HepG2 (cell line): ENCODE measurements around the gene UNG. TPM values are rescaled to one million over a fixed set of nuclear protein-coding genes. Genes with fewer than 3 reads are reported as not detected.

ENCODE experiments used
- HES4 ChIP-seq: sonication (generic); formaldehyde crosslinking; IDR thresholded peaks from 2 replicates; pipeline ENCODE4 v1.9.0; 2021; ENCODE audit warnings: mild to moderate bottlenecking, missing genetic modification reagents, borderline replicate concordance
- MED8 ChIP-seq: sonication (generic); formaldehyde crosslinking; IDR thresholded peaks from 2 replicates; pipeline ENCODE4 v1.8.1; 2023; ENCODE audit warnings: mild to moderate bottlenecking, missing genetic modification reagents; ENCODE audit not compliant: insufficient replicate concordance
- MEIS1 ChIP-seq: sonication (generic); formaldehyde crosslinking; IDR thresholded peaks from 2 replicates; pipeline ENCODE4 v1.9.0; 2021; ENCODE audit warnings: mild to moderate bottlenecking, missing genetic modification reagents, moderate library complexity, borderline replicate concordance
- RBM39 ChIP-seq: fragments of 200-400 bp; formaldehyde crosslinking; IDR thresholded peaks from one replicate; pipeline ENCODE4 v1.6.1; 2018; ENCODE audit warnings: antibody characterized with exemption, mild to moderate bottlenecking, low read depth, low read length; ENCODE audit not compliant: poor library complexity, severe bottlenecking
- SRF ChIP-seq: IDR thresholded peaks from 2 replicates; pipeline ENCODE4 v1.6.1; 2011; ENCODE audit warnings: mild to moderate bottlenecking, low read depth, low read length, moderate library complexity
- TCF12 ChIP-seq, 2 experiments: fragments of 450-650 bp in 1 of 2; sonication (generic) in 1 of 2; formaldehyde crosslinking in 1 of 2; IDR thresholded peaks; 2 replicates each; pipeline versions ENCODE4 v1.6.1 to v1.8.0; 2017 to 2022; ENCODE audit warnings: antibody characterized with exemption in 1 of 2, mild to moderate bottlenecking in 1 of 2, missing genetic modification reagents in 1 of 2, moderate library complexity in 1 of 2
- ZFYVE20 ChIP-seq: sonication (generic); formaldehyde crosslinking; IDR thresholded peaks from 2 replicates; pipeline ENCODE4 v1.8.0; 2023; ENCODE audit warnings: low read depth, mild to moderate bottlenecking, moderate library complexity, missing genetic modification reagents, borderline replicate concordance
- ZNF205 ChIP-seq: IDR thresholded peaks from 2 replicates; pipeline ENCODE4 v1.6.1; 2018; ENCODE audit warnings: missing biosample characterization, missing genetic modification reagents
- ZNF331 ChIP-seq: sonication (generic); formaldehyde crosslinking; IDR thresholded peaks from 2 replicates; pipeline ENCODE4 v1.4.0; 2020; ENCODE audit warnings: missing genetic modification reagents
- ZNF546 ChIP-seq: sonication (generic); formaldehyde crosslinking; conservative IDR thresholded peaks from 2 replicates; pipeline ENCODE4 v1.8.1; 2023; ENCODE audit warnings: mild to moderate bottlenecking, missing genetic modification reagents
- ZNF562 ChIP-seq: sonication (generic); formaldehyde crosslinking; IDR thresholded peaks from 2 replicates; pipeline ENCODE4 v1.8.0; 2022; ENCODE audit warnings: missing genetic modification reagents, borderline replicate concordance
- ZNF589 ChIP-seq: sonication (generic); formaldehyde crosslinking; conservative IDR thresholded peaks from 2 replicates; pipeline ENCODE4 v1.8.0; 2022; ENCODE audit warnings: mild to moderate bottlenecking, moderate library complexity, missing genetic modification reagents
- ZNF678 ChIP-seq: sonication (generic); formaldehyde crosslinking; IDR thresholded peaks from 2 replicates; pipeline ENCODE4 v1.4.0; 2020; ENCODE audit warnings: mild to moderate bottlenecking, missing genetic modification reagents
- ZNF7 ChIP-seq: IDR thresholded peaks from 2 replicates; pipeline ENCODE4 v1.6.1; 2016; ENCODE audit warnings: missing biosample characterization, missing genetic modification reagents
- ZNF775 ChIP-seq: sonication (generic); formaldehyde crosslinking; IDR thresholded peaks from 2 replicates; pipeline ENCODE4 v1.4.0; 2020; ENCODE audit warnings: missing genetic modification reagents, mild to moderate bottlenecking, moderate library complexity, borderline replicate concordance
- ZNF839 ChIP-seq: sonication (generic); formaldehyde crosslinking; IDR thresholded peaks from 2 replicates; pipeline ENCODE4 v1.4.0; 2020; ENCODE audit warnings: missing genetic modification reagents, mild to moderate bottlenecking, borderline replicate concordance
- polyA plus RNA-seq, 8 experiments: library from polyadenylated mRNA; depleted of rRNA in 3 of 8; stranded (reverse) in 7 of 8; unstranded in 1 of 8; fragments of >200 nt; fragmentation: Illumina TruSeq in 4 of 8; extraction: Trizol in 4 of 8; gene quantifications; 2 replicates each; pipeline versions ENCODE4 v1.2.1 to v1.2.3, GENCODE V29; 2011 to 2016; ENCODE audit warnings: low read depth in 4 of 8, missing spikeins in 1 of 8, mixed read lengths in 1 of 8; ENCODE audit not compliant: insufficient read depth in 1 of 8
- total RNA-seq, 5 experiments: library from RNA; depleted of rRNA; stranded (reverse); fragments of >200 nt; fragmentation: Illumina TruSeq; extraction: Trizol; gene quantifications; 2 replicates each; pipeline ENCODE4 v1.2.3, GENCODE V29; 2016; ENCODE audit warnings: low read depth in 1 of 5
- TF ChIP-seq, protein P1 (sequence below): sonication (generic); formaldehyde crosslinking; IDR thresholded peaks from 2 replicates; pipeline ENCODE4 v1.8.1; 2023; ENCODE audit warnings: missing genetic modification reagents, inconsistent platforms, borderline replicate concordance
- TF ChIP-seq, protein P2 (sequence below): sonication (generic); formaldehyde crosslinking; IDR thresholded peaks from 2 replicates; pipeline ENCODE4 v1.5.0; 2020; ENCODE audit warnings: missing genetic modification reagents
- TF ChIP-seq, protein P3 (sequence below): sonication (generic); formaldehyde crosslinking; IDR thresholded peaks from 2 replicates; pipeline ENCODE4 v1.5.0; 2020; ENCODE audit warnings: mild to moderate bottlenecking, low read depth, missing genetic modification reagents, borderline replicate concordance
- TF ChIP-seq, protein P4 (sequence below): sonication (generic); formaldehyde crosslinking; IDR thresholded peaks from 2 replicates; pipeline ENCODE4 v1.4.0; 2020; ENCODE audit warnings: missing genetic modification reagents, borderline replicate concordance

Gene UNG
- total and polyA plus RNA-seq, 2 of the 13 experiments (the other 11 are each of a cell fraction or from before 2014, with no cell fraction given), result 23.3 to 114 TPM

DNA sequence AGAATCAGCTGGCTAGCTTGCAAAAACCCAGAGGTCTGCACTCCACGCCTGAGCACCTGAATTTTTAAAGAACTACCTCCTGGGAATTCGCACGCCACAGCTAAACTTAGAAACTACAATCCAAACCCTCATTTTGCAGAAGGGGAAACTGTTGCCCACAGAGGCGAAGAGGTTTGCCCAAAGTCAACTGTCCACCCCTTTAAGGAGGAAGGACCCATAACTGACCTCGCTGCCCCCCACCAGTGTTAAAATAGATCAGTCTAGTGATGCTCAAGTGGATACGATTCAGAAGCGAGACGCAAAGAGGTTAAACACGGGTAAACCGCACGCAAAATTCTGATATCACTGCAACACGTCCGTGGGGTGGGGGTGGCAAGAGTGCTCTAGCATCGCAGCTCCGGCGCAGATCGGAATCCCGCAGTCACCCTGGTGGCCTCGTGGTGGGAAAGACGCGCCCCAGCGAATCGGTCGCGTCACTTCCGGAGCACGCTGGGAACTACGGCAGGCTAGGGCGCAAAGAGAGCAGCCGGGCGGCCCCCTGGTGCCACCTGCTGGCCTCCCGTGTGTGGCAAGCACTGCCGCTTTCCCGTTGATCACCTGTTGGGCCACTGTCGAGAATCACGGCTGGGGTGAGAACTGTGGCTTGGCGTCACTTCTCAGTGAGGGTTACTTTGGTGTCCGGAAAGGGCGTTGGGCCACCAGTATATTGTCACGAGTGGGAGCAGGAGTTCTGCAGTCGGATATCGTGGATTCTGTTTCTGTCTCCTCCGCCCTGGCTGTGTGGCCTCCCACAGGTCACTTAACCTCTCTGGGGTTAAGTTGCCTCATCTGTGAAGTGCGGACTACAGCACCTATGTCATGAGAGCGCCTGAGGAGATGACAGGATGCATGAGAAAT is 4.1 kb upstream of the UNG start, which contains the start of gene ALKBH2 (continued):
- peak; percentile 77 for TF ChIP-seq MED8
- TF ChIP-seq, protein P1, sequence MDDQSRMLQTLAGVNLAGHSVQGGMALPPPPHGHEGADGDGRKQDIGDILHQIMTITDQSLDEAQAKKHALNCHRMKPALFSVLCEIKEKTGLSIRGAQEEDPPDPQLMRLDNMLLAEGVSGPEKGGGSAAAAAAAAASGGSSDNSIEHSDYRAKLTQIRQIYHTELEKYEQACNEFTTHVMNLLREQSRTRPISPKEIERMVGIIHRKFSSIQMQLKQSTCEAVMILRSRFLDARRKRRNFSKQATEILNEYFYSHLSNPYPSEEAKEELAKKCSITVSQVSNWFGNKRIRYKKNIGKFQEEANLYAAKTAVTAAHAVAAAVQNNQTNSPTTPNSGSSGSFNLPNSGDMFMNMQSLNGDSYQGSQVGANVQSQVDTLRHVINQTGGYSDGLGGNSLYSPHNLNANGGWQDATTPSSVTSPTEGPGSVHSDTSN (CRISPR knock-in tag), result no peak
- TF ChIP-seq RBM39, result peak; percentile 47
- peak; percentile 88; the same call in 1 of the 2 replicates for TF ChIP-seq HES4
- no peak for TF ChIP-seq TCF12 (IDR thresholded peaks at IDR 0.05)
- TF ChIP-seq TCF12 (CRISPR knock-in tag; IDR thresholded peaks at IDR 0.05), result peak; percentile 52; the same call in 1 of the 2 replicates
- TF ChIP-seq ZNF839 (CRISPR knock-in tag), result peak; percentile 90
- TF ChIP-seq ZNF7 (CRISPR knock-in tag), result no peak; the same call in 1 of the 2 replicates
- TF ChIP-seq ZNF205 (CRISPR knock-in tag), result peak; percentile 90
- peak; percentile 88 for TF ChIP-seq ZNF678
- peak; percentile 99 for TF ChIP-seq ZNF589 (CRISPR knock-in tag)
- TF ChIP-seq SRF, result no peak
- TF ChIP-seq, protein P2, sequence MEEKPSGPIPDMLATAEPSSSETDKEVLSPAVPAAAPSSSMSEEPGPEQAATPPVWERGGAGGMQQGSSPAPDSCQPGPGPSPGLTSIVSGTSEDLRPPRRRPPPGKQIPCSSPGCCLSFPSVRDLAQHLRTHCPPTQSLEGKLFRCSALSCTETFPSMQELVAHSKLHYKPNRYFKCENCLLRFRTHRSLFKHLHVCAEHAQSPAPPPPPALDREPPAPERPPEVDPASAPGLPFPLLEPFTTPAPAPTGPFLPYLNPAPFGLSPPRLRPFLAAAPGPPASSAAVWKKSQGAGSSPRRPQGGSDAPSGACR (CRISPR knock-in tag), result peak; percentile 93
- peak; percentile 91; the same call in 1 of the 2 replicates for TF ChIP-seq ZFYVE20
- 0 out of 2 replicates have a peak, but pooled peaks have one; percentile 37 for TF ChIP-seq ZNF775 (CRISPR knock-in tag)
- TF ChIP-seq, protein P3, sequence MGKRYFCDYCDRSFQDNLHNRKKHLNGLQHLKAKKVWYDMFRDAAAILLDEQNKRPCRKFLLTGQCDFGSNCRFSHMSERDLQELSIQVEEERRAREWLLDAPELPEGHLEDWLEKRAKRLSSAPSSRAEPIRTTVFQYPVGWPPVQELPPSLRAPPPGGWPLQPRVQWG, result no peak
- peak; percentile 81; the same call in 1 of the 2 replicates for TF ChIP-seq MEIS1 (CRISPR knock-in tag)
- 0 out of 2 replicates have a peak, but pooled peaks have one; percentile 49 for TF ChIP-seq ZNF562
- TF ChIP-seq ZNF331 (CRISPR knock-in tag), result peak; percentile 93
- TF ChIP-seq ZNF546 (CRISPR knock-in tag), result peak; percentile 95
- TF ChIP-seq, protein P4, sequence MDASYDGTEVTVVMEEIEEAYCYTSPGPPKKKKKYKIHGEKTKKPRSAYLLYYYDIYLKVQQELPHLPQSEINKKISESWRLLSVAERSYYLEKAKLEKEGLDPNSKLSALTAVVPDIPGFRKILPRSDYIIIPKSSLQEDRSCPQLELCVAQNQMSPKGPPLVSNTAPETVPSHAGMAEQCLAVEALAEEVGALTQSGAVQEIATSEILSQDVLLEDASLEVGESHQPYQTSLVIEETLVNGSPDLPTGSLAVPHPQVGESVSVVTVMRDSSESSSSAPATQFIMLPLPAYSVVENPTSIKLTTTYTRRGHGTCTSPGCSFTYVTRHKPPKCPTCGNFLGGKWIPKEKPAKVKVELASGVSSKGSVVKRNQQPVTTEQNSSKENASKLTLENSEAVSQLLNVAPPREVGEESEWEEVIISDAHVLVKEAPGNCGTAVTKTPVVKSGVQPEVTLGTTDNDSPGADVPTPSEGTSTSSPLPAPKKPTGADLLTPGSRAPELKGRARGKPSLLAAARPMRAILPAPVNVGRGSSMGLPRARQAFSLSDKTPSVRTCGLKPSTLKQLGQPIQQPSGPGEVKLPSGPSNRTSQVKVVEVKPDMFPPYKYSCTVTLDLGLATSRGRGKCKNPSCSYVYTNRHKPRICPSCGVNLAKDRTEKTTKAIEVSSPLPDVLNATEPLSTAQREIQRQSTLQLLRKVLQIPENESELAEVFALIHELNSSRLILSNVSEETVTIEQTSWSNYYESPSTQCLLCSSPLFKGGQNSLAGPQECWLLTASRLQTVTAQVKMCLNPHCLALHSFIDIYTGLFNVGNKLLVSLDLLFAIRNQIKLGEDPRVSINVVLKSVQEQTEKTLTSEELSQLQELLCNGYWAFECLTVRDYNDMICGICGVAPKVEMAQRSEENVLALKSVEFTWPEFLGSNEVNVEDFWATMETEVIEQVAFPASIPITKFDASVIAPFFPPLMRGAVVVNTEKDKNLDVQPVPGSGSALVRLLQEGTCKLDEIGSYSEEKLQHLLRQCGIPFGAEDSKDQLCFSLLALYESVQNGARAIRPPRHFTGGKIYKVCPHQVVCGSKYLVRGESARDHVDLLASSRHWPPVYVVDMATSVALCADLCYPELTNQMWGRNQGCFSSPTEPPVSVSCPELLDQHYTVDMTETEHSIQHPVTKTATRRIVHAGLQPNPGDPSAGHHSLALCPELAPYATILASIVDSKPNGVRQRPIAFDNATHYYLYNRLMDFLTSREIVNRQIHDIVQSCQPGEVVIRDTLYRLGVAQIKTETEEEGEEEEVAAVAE (CRISPR knock-in tag), result peak; percentile 69
